CD14-positive monocyte (primary cell): ENCODE data around the gene IL15RA. TPM values are rescaled to one million over a fixed set of nuclear protein-coding genes. Genes with fewer than 3 reads are reported as not detected.

Source experiments
- DNase-seq, 3 donors: peaks; one replicate each; pipeline ENCODE4 v3.0.0-alpha.2; 2011 to 2022
- H2AFZ ChIP-seq: 2 replicates; pipeline ENCODE4 v1.6.0; 2012; ENCODE audit warnings: mild to moderate bottlenecking, low read depth, low read length, inconsistent platforms; ENCODE audit not compliant: insufficient read depth, poor library complexity, severe bottlenecking
- H3K27ac ChIP-seq, 2 donors: 1 replicate in 1 of 2; 2 replicates in 1 of 2; pipeline ENCODE4 v1.5.1; 2012 to 2013; ENCODE audit warnings: low read length in 2 of 2, control low read depth in 1 of 2, inconsistent platforms in 1 of 2, low read depth in 1 of 2, mild to moderate bottlenecking in 1 of 2
- H3K27me3 ChIP-seq, 2 donors: one replicate each; pipeline versions ENCODE4 v1.6.0 to v1.6.1; 2011 to 2013; ENCODE audit warnings: low read length in 2 of 2; ENCODE audit not compliant: control insufficient read depth in 2 of 2, insufficient read depth in 2 of 2
- H3K36me3 ChIP-seq, 2 donors: replicated peaks in 1 of 2; 1 replicate in 1 of 2; 2 replicates in 1 of 2; pipeline versions ENCODE4 v1.5.1 to v1.6.1; 2012 to 2013; ENCODE audit warnings: low read length in 2 of 2, control low read depth in 1 of 2, inconsistent platforms in 1 of 2, mild to moderate bottlenecking in 1 of 2; ENCODE audit not compliant: insufficient read depth in 2 of 2, control insufficient read depth in 1 of 2
- H3K4me1 ChIP-seq, 2 donors: 1 replicate in 1 of 2; 2 replicates in 1 of 2; pipeline versions ENCODE4 v1.5.1 to v1.6.1; 2012 to 2013; ENCODE audit warnings: low read length in 2 of 2, control low read depth in 1 of 2, inconsistent platforms in 1 of 2, mild to moderate bottlenecking in 1 of 2, moderate library complexity in 1 of 2; ENCODE audit not compliant: insufficient read depth in 2 of 2, control insufficient read depth in 1 of 2
- H3K4me2 ChIP-seq: replicated peaks from 2 replicates; pipeline ENCODE3; 2012; ENCODE audit warnings: low read length, moderate library complexity, mild to moderate bottlenecking; ENCODE audit not compliant: poor library complexity, severe bottlenecking; ENCODE audit errors: extremely low read depth
- H3K4me3 ChIP-seq, 3 experiments: fragments of 200-600 bp in 1 of 3; sonication (generic) in 1 of 3; replicated peaks in 1 of 3; 1 replicate in 2 of 3; 2 replicates in 1 of 3; pipeline ENCODE4 v1.5.1; 2011 to 2013; ENCODE audit warnings: low read length in 3 of 3, mild to moderate bottlenecking in 3 of 3, control low read depth in 2 of 3, low read depth in 2 of 3, inconsistent platforms in 1 of 3, moderate library complexity in 1 of 3
- H3K79me2 ChIP-seq: 2 replicates; pipeline ENCODE4 v1.6.0; 2012; ENCODE audit warnings: mild to moderate bottlenecking, control low read depth, inconsistent platforms, low read length, moderate library complexity; ENCODE audit not compliant: insufficient read depth
- H3K9ac ChIP-seq: 2 replicates; pipeline ENCODE4 v1.6.0; 2017; ENCODE audit warnings: low read length, mild to moderate bottlenecking; ENCODE audit not compliant: insufficient read depth, poor library complexity, severe bottlenecking
- H3K9me3 ChIP-seq, 2 donors: replicated peaks in 1 of 2; 1 replicate in 1 of 2; 2 replicates in 1 of 2; pipeline versions ENCODE4 v1.5.1 to v1.6.1; 2012 to 2013; ENCODE audit warnings: low read length in 2 of 2, control low read depth in 1 of 2; ENCODE audit not compliant: control insufficient read depth in 1 of 2, insufficient read depth in 1 of 2
- H4K20me1 ChIP-seq: 2 replicates; pipeline ENCODE4 v1.6.0; 2012; ENCODE audit warnings: mild to moderate bottlenecking, low read length, control low read depth, moderate library complexity; ENCODE audit not compliant: insufficient read depth
- H3K27ac Mint-ChIP-seq, 7 donors: one replicate each; pipeline ENCODE4 v1.8.0; 2020; ENCODE audit warnings: mild to moderate bottlenecking in 7 of 7, mixed read lengths in 7 of 7, moderate library complexity in 6 of 7, inconsistent platforms in 2 of 7
- H3K27me3 Mint-ChIP-seq, 3 donors: one replicate each; pipeline ENCODE4 v1.8.0; 2021 to 2022; ENCODE audit warnings: low read depth in 3 of 3, mild to moderate bottlenecking in 3 of 3, mixed read lengths in 3 of 3, moderate library complexity in 3 of 3, inconsistent platforms in 1 of 3
- H3K36me3 Mint-ChIP-seq, 2 donors: one replicate each; pipeline ENCODE4 v1.8.0; 2020; ENCODE audit warnings: mixed read lengths in 2 of 2, inconsistent platforms in 1 of 2, mild to moderate bottlenecking in 1 of 2
- H3K4me1 Mint-ChIP-seq: one replicate; pipeline ENCODE4 v1.8.0; 2020; ENCODE audit warnings: mild to moderate bottlenecking, mixed read lengths
- H3K4me3 Mint-ChIP-seq, 2 donors: one replicate each; pipeline ENCODE4 v1.8.0; 2020; ENCODE audit warnings: mild to moderate bottlenecking in 2 of 2, mixed read lengths in 2 of 2, moderate library complexity in 1 of 2
- H3K9me3 Mint-ChIP-seq, 7 donors: one replicate each; pipeline ENCODE4 v1.8.0; 2020 to 2022; ENCODE audit warnings: mixed read lengths in 7 of 7, mild to moderate bottlenecking in 6 of 7, moderate library complexity in 6 of 7, inconsistent platforms in 2 of 7
- WGBS: methylation state at CpG from one replicate; pipeline ENCODE4 v1.1.5; 2013; ENCODE audit warnings: missing lambda C conversion rate; ENCODE audit not compliant: insufficient coverage; 5-methylcytosine and 5-hydroxymethylcytosine counted together
- intact Hi-C, 2 donors: fragments of 100-400 bp; cut with micrococcal nuclease; formaldehyde crosslinking; loops; one replicate each; pipeline versions ENCODE4 v1.15.0 to v1.15.1; 2023
- polyA plus RNA-seq, 3 donors: library from polyadenylated mRNA; depleted of rRNA in 1 of 3; unstranded in 2 of 3; stranded (reverse) in 1 of 3; fragments of 300-500 nt in 2 of 3; fragments of >200 nt in 1 of 3; fragmentation: Illumina TruSeq in 2 of 3; gene quantifications; 1 replicate in 2 of 3; 2 replicates in 1 of 3; pipeline ENCODE4 v1.2.3, GENCODE V29; 2012 to 2021
- TF ChIP-seq, protein P1 (sequence below): fragments of 200-600 bp; IDR thresholded peaks from one replicate; pipeline ENCODE4 v1.8.0; 2022; ENCODE audit warnings: antibody characterized with exemption, mild to moderate bottlenecking

IL15RA gene
- polyA plus RNA-seq, 3 donors, result 12.4 to 23.1 (median 12.6) TPM

DNA sequence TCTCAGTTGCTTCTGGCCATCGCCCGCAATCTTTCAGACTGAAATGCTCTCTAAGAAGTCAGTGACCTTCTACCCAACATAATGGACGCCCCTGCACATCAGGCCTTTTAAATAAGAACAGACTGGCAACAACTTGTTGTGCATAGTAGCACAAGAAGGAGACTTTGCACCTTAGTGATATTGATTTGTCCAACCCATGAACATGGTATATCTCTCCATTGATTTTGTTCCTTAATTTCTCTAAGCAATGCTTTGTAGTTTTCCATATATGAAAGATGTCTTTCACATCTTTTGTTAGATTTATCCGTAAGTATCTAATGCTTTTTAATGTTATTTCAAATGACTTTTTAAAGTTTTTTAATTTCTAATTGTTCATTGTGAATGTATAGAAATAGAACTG, 4.3 kb downstream of the IL15RA start:
- Histone ChIP-seq H3K9ac (no peak overlapping the region), H3K4me3 (no peak overlapping the region), H3K4me2 (no peak overlapping the region), H2AFZ (no peak overlapping the region), H3K27ac (no peak overlapping the region), H3K9me3 (no peaks in the 10 kb centered on the region), H3K27me3 (no peaks in the 10 kb centered on the region), H3K79me2 (peaks cover 61% of the 10 kb centered on the region), H3K4me1 (peaks cover 21 to 33% of the 10 kb centered on the region in 2 donors), H4K20me1 (peaks cover 23% of the 10 kb centered on the region), H3K36me3 (peaks cover 0 to 9% of the 10 kb centered on the region in 2 donors)
- Mint-ChIP-seq H3K4me1 (peaks cover 40% of the 10 kb centered on the region), H3K4me3 (no peak overlapping the region), H3K27me3 (peaks cover 0 to under 1% (median under 1%) of the 10 kb centered on the region in 3 donors), H3K36me3 (peaks cover 7 to 20% of the 10 kb centered on the region in 2 donors), H3K9me3 (no peaks in the 10 kb centered on the region), H3K27ac (no peak overlapping the region)
- DNase-seq, result no peak
- intact Hi-C loops, result loop anchor here in 1 of 2 donors (10.0 kb wide), 1 partner anchor 288 kb away; the partner anchor contains the start of gene TASOR2
- TF ChIP-seq, protein P1, sequence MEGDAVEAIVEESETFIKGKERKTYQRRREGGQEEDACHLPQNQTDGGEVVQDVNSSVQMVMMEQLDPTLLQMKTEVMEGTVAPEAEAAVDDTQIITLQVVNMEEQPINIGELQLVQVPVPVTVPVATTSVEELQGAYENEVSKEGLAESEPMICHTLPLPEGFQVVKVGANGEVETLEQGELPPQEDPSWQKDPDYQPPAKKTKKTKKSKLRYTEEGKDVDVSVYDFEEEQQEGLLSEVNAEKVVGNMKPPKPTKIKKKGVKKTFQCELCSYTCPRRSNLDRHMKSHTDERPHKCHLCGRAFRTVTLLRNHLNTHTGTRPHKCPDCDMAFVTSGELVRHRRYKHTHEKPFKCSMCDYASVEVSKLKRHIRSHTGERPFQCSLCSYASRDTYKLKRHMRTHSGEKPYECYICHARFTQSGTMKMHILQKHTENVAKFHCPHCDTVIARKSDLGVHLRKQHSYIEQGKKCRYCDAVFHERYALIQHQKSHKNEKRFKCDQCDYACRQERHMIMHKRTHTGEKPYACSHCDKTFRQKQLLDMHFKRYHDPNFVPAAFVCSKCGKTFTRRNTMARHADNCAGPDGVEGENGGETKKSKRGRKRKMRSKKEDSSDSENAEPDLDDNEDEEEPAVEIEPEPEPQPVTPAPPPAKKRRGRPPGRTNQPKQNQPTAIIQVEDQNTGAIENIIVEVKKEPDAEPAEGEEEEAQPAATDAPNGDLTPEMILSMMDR, result no peak
- no CpG with 5 or more reads among the region's 4 CpGs for WGBS

DNA sequence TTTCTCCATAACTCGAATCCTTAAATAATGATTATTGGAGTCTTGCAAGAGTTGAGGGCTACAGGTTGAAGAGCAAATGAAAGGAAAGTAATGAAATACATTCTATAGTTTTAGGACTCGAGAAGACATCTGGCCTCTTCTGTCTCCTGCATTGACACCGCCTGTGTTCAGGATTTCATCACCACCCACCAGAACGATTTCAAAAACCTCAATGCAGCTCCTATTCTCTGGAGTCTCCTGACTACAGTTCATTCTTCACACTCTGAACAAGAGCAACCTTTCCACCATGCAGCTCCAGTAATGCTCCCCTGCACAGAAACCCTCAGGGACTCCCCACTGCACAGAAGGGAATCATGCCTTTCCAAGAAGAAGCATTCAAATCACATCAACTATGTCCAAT, 5.5 kb downstream of the IL15RA start:
- H3K4me3 ChIP-seq, result peak overlapping the region in 1 of 3 experiments; percentile 7
- no peaks in the 10 kb centered on the region for H3K27me3 ChIP-seq
- H3K79me2 ChIP-seq, result peaks cover 66% of the 10 kb centered on the region
- H3K36me3 ChIP-seq, result peaks cover 0 to 17% of the 10 kb centered on the region in 2 donors
- Mint-ChIP-seq H3K27ac (peak overlapping the region in 6 of 7 donors; percentile 57 to 80 (median 70)), H3K9me3 (no peaks in the 10 kb centered on the region), H3K36me3 (peaks cover 17 to 30% of the 10 kb centered on the region in 2 donors), H3K4me3 (no peak overlapping the region), H3K4me1 (peaks cover 39% of the 10 kb centered on the region), H3K27me3 (no peaks in the 10 kb centered on the region)
- peak overlapping the region in 1 of 2 donors; percentile 68 for H3K27ac ChIP-seq
- no peak overlapping the region for H2AFZ ChIP-seq
- TF ChIP-seq, protein P1, result no peak
- 15% methylated on average over 4 of the region's 4 CpGs for WGBS
- peaks cover 34% of the 10 kb centered on the region for H4K20me1 ChIP-seq
- peaks cover 20 to 31% of the 10 kb centered on the region in 2 donors for H3K4me1 ChIP-seq
- peak overlapping the region; percentile 32 for H3K4me2 ChIP-seq
- intact Hi-C loops, result loop anchor here in 1 of 2 donors (10.0 kb wide), 1 partner anchor 287 kb away; the partner anchor contains the start of gene TASOR2
- DNase-seq, result no peak
- no peak overlapping the region for H3K9ac ChIP-seq
- H3K9me3 ChIP-seq, result no peaks in the 10 kb centered on the region
